ENCODE measurements around the gene HIPK2. TPM values are rescaled to one million over a fixed set of nuclear protein-coding genes. Genes with fewer than 3 reads are reported as not detected.
"Not testable (repeated sequence)": the region's sequence is repeated elsewhere in the genome, so short reads cannot be mapped to it uniquely, and the experiment has no call there.

Gene HIPK2
- total RNA-seq, 1 donor from 2014 or later, result 5.7 TPM

DNA sequence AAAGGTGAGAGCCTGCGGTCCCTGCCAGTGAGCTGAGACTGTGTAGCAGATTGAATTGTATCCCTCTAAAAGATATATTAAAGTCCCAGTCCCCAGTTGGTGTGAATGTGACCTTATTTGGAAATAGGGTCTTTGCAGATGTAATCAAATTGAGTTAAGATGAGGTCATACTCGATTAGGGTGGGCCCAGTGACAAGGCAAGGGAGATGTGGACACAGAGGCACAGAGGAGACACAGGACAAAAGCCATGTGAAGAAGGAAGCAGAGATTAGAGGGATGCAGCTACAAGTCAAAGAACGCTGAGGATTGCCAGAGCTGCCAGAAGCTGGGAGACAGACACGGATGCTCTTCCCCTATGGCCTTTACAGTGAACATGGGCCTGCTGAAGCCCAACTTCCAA is 150.0 kb downstream of the HIPK2 start:
- no peak overlapping the region for H3K27ac ChIP-seq (ENCODE audit: low read depth, low read length)
- H3K4me1 ChIP-seq (ENCODE audit: control insufficient read depth in 3 of 3, insufficient read depth in 3 of 3, low read length in 3 of 3), result no peaks in the 10 kb centered on the region
- H3K4me3 ChIP-seq (ENCODE audit: low read length in 3 of 3), result no peak overlapping the region
- no peaks in the 10 kb centered on the region for H3K27me3 ChIP-seq (ENCODE audit: control insufficient read depth in 3 of 3, insufficient read depth in 3 of 3, low read length in 3 of 3)
- peaks cover 34 to 46% (median 39%) of the 10 kb centered on the region in 3 donors for H3K36me3 ChIP-seq (ENCODE audit: control insufficient read depth in 3 of 3, insufficient read depth in 3 of 3, low read length in 3 of 3)
- H3K9ac ChIP-seq (ENCODE audit: low read depth in 1 of 3, low read length in 3 of 3), result no peak overlapping the region
- H3K9me3 ChIP-seq (ENCODE audit: control insufficient read depth in 3 of 3, low read length in 3 of 3), result no peaks in the 10 kb centered on the region

GRCh38 chr7:139626817-139627216 is 151.0 kb downstream of the HIPK2 start:
- no peak overlapping the region for H3K9ac ChIP-seq (ENCODE audit: low read depth in 1 of 3, low read length in 3 of 3)
- no peaks in the 10 kb centered on the region for H3K9me3 ChIP-seq (ENCODE audit: control insufficient read depth in 3 of 3, low read length in 3 of 3)
- H3K27me3 ChIP-seq (ENCODE audit: control insufficient read depth in 3 of 3, insufficient read depth in 3 of 3, low read length in 3 of 3), result no peaks in the 10 kb centered on the region
- H3K4me3 ChIP-seq (ENCODE audit: low read length in 3 of 3), result no peak overlapping the region
- no peak overlapping the region for H3K27ac ChIP-seq (ENCODE audit: low read depth, low read length)
- H3K4me1 ChIP-seq (ENCODE audit: control insufficient read depth in 3 of 3, insufficient read depth in 3 of 3, low read length in 3 of 3), result no peaks in the 10 kb centered on the region
- peaks cover 34 to 46% (median 39%) of the 10 kb centered on the region in 3 donors for H3K36me3 ChIP-seq (ENCODE audit: control insufficient read depth in 3 of 3, insufficient read depth in 3 of 3, low read length in 3 of 3)

- Histone ChIP-seq H3K36me3 (ENCODE audit: control insufficient read depth in 3 of 3, insufficient read depth in 3 of 3, low read length in 3 of 3) (peaks cover 24 to 38% (median 35%) of the 10 kb centered on the region in 3 donors), H3K4me3 (ENCODE audit: low read length in 3 of 3) (no peak overlapping the region), H3K4me1 (ENCODE audit: control insufficient read depth in 3 of 3, insufficient read depth in 3 of 3, low read length in 3 of 3) (no peaks in the 10 kb centered on the region), H3K9ac (ENCODE audit: low read depth in 1 of 3, low read length in 3 of 3) (no peak overlapping the region), H3K27me3 (ENCODE audit: control insufficient read depth in 3 of 3, insufficient read depth in 3 of 3, low read length in 3 of 3) (no peaks in the 10 kb centered on the region), H3K27ac (ENCODE audit: low read depth, low read length) (no peak overlapping the region), H3K9me3 (ENCODE audit: control insufficient read depth in 3 of 3, low read length in 3 of 3) (no peaks in the 10 kb centered on the region)
Observed at GRCh38 chr7:139623518-139623917, 154.3 kb downstream of the HIPK2 start.

DNA sequence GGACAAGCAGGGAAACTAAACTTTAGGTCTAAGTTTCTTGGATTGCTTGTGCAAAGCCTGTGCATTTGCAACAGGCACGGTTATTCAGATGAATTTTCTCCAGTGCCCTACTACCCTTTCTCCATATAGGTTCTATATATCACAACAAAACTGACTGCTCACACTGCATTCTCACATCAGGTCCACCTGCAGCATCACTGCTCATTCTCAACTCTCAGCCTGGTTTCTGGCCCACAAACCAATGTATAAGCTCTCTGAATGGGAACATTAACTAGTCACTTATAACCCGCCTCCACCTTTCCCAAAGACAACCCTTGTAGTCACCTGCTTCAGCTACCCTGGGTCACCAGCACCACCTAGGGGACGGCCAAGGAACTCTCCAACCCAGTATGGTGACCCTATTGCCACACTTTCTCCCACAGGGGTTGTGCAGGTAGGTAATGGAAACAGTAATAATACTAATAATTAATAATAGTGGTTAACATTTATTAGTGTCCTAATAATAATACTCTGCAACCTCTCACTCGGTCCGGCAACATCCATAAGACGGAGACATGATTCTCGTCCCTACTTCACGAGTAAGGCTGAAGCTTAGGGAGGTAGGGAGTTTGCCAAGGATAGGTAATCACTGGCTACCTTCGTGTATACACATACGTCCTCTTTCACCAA is 157.0 kb downstream of the HIPK2 start:
- peaks cover 27 to 41% (median 36%) of the 10 kb centered on the region in 3 donors for H3K36me3 ChIP-seq (ENCODE audit: control insufficient read depth in 3 of 3, insufficient read depth in 3 of 3, low read length in 3 of 3)
- H3K4me1 ChIP-seq (ENCODE audit: control insufficient read depth in 3 of 3, insufficient read depth in 3 of 3, low read length in 3 of 3), result no peaks in the 10 kb centered on the region
- no peak overlapping the region for H3K9ac ChIP-seq (ENCODE audit: low read depth in 1 of 3, low read length in 3 of 3)
- H3K4me3 ChIP-seq (ENCODE audit: low read length in 3 of 3), result no peak overlapping the region
- H3K27me3 ChIP-seq (ENCODE audit: control insufficient read depth in 3 of 3, insufficient read depth in 3 of 3, low read length in 3 of 3), result no peaks in the 10 kb centered on the region
- H3K9me3 ChIP-seq (ENCODE audit: control insufficient read depth in 3 of 3, low read length in 3 of 3), result no peaks in the 10 kb centered on the region
- H3K27ac ChIP-seq (ENCODE audit: low read depth, low read length), result no peak overlapping the region

- Histone ChIP-seq H3K27ac (ENCODE audit: low read depth, low read length) (no peak overlapping the region), H3K4me1 (ENCODE audit: control insufficient read depth in 3 of 3, insufficient read depth in 3 of 3, low read length in 3 of 3) (no peaks in the 10 kb centered on the region), H3K9ac (ENCODE audit: low read depth in 1 of 3, low read length in 3 of 3) (no peak overlapping the region), H3K9me3 (ENCODE audit: control insufficient read depth in 3 of 3, low read length in 3 of 3) (no peaks in the 10 kb centered on the region), H3K27me3 (ENCODE audit: control insufficient read depth in 3 of 3, insufficient read depth in 3 of 3, low read length in 3 of 3) (no peaks in the 10 kb centered on the region), H3K36me3 (ENCODE audit: control insufficient read depth in 3 of 3, insufficient read depth in 3 of 3, low read length in 3 of 3) (peaks cover 31 to 41% (median 38%) of the 10 kb centered on the region in 3 donors), H3K4me3 (ENCODE audit: low read length in 3 of 3) (no peak overlapping the region)
Observed at GRCh38 chr7:139619367-139619657, 158.5 kb downstream of the HIPK2 start.

DNA sequence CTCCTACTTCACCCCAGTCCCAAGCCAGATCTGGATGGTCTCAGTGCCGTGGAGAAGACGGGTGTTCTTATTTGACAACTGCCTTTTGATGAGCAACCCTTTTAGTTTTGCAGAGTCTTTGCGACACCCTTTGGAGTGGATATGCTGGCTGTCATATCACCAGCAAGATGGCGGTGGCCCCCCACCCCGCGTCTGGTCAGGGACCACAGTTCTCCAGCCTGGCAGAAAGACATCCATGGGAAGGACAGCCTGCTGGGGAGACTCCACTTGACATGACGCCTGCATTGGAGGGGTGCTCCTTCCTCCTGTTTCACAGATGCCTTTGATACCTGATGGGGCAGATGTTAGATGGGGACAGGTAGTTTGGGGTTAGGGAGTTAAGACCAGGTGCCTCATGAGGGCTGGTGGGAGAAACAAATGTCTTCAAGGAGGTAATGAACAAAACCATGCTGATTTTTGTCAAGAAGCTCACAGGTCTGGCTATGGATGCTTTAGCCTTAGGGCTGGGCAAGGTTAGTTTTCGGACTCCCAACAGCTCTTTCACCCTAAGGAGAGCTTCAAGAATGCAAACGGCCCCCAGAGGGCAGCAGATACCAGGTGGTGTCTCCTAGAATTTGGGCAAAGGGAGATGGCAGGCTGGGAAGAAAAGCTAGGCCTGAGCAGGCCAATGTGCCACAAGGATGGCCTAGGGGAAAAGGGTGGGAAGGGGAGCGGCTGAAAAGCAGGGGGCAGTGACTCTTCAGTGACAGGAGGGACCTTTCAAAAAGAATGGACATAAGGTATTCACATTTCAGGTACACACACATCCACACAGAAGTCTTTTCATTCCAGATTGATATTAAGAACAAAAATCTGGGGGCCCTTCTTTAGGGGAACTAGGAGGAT is 159.1 kb downstream of the HIPK2 start:
- Histone ChIP-seq H3K4me3 (ENCODE audit: low read length in 3 of 3) (no peak overlapping the region), H3K9ac (ENCODE audit: low read depth in 1 of 3, low read length in 3 of 3) (no peak overlapping the region), H3K27me3 (ENCODE audit: control insufficient read depth in 3 of 3, insufficient read depth in 3 of 3, low read length in 3 of 3) (no peaks in the 10 kb centered on the region), H3K36me3 (ENCODE audit: control insufficient read depth in 3 of 3, insufficient read depth in 3 of 3, low read length in 3 of 3) (peaks cover 36 to 46% (median 38%) of the 10 kb centered on the region in 3 donors), H3K4me1 (ENCODE audit: control insufficient read depth in 3 of 3, insufficient read depth in 3 of 3, low read length in 3 of 3) (no peaks in the 10 kb centered on the region), H3K9me3 (ENCODE audit: control insufficient read depth in 3 of 3, low read length in 3 of 3) (no peaks in the 10 kb centered on the region), H3K27ac (ENCODE audit: low read depth, low read length) (no peak overlapping the region)

DNA sequence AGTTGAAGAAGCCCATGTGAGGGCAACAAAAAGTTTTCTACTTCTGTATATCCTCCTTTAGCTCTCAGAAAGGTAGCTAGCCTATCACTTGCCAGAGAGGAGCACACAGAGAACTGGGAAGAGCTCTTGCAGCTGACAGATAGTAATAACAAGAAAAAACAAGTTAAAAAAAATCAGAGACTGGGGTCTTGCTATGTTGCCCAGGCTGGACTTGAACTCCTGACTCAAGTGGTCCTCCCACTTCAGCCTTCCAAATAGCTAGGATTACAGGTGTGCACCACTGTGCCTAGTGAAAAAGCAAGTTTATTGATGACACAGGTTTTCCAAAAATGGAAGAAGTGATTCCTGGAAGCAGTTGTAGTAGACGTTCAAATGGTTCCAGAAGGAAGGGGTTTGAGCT is 160.7 kb downstream of the HIPK2 start:
- H3K9me3 ChIP-seq (ENCODE audit: control insufficient read depth in 3 of 3, low read length in 3 of 3), result no peaks in the 10 kb centered on the region
- H3K27ac ChIP-seq (ENCODE audit: low read depth, low read length), result no peak overlapping the region
- H3K36me3 ChIP-seq (ENCODE audit: control insufficient read depth in 3 of 3, insufficient read depth in 3 of 3, low read length in 3 of 3), result peaks cover 48 to 62% (median 54%) of the 10 kb centered on the region in 3 donors
- H3K27me3 ChIP-seq (ENCODE audit: control insufficient read depth in 3 of 3, insufficient read depth in 3 of 3, low read length in 3 of 3), result no peaks in the 10 kb centered on the region
- H3K4me3 ChIP-seq (ENCODE audit: low read length in 3 of 3), result no peak overlapping the region
- H3K9ac ChIP-seq (ENCODE audit: low read depth in 1 of 3, low read length in 3 of 3), result no peak overlapping the region
- no peaks in the 10 kb centered on the region for H3K4me1 ChIP-seq (ENCODE audit: control insufficient read depth in 3 of 3, insufficient read depth in 3 of 3, low read length in 3 of 3)

GRCh38 chr7:139614886-139615285 is 162.9 kb downstream of the HIPK2 start:
- no peak overlapping the region for H3K9ac ChIP-seq (ENCODE audit: low read depth in 1 of 3, low read length in 3 of 3)
- no peaks in the 10 kb centered on the region for H3K27me3 ChIP-seq (ENCODE audit: control insufficient read depth in 3 of 3, insufficient read depth in 3 of 3, low read length in 3 of 3)
- H3K9me3 ChIP-seq (ENCODE audit: control insufficient read depth in 3 of 3, low read length in 3 of 3), result no peaks in the 10 kb centered on the region
- H3K4me3 ChIP-seq (ENCODE audit: low read length in 3 of 3), result no peak overlapping the region
- no peaks in the 10 kb centered on the region for H3K4me1 ChIP-seq (ENCODE audit: control insufficient read depth in 3 of 3, insufficient read depth in 3 of 3, low read length in 3 of 3)
- no peak overlapping the region for H3K27ac ChIP-seq (ENCODE audit: low read depth, low read length)
- H3K36me3 ChIP-seq (ENCODE audit: control insufficient read depth in 3 of 3, insufficient read depth in 3 of 3, low read length in 3 of 3), result peaks cover 45 to 62% (median 52%) of the 10 kb centered on the region in 3 donors

DNA sequence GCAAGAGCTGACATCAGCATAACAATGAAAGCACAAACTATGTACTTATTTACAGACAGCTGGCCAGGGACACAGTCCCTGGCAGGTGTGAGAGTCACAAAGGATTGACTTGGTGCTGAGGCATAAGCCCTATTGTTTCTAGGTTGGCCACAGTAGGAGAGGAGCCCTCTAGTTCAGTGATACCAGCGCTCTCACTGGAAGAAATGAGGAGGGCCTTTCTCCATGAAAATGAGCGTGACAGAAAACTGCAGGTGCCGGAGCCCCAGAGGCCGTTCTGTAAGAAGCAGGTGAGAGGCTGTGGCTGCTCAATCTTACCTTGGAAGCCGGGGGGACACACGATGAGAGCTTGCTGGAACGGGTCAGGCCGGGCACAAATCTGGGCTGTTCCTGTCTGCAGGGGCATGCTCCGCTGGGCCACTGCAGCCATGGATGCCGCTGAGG is 163.8 kb downstream of the HIPK2 start:
- Histone ChIP-seq H3K4me1 (ENCODE audit: control insufficient read depth in 3 of 3, insufficient read depth in 3 of 3, low read length in 3 of 3) (no peaks in the 10 kb centered on the region), H3K9me3 (ENCODE audit: control insufficient read depth in 3 of 3, low read length in 3 of 3) (no peaks in the 10 kb centered on the region), H3K4me3 (ENCODE audit: low read length in 3 of 3) (no peak overlapping the region), H3K27me3 (ENCODE audit: control insufficient read depth in 3 of 3, insufficient read depth in 3 of 3, low read length in 3 of 3) (no peaks in the 10 kb centered on the region), H3K27ac (ENCODE audit: low read depth, low read length) (no peak overlapping the region), H3K36me3 (ENCODE audit: control insufficient read depth in 3 of 3, insufficient read depth in 3 of 3, low read length in 3 of 3) (peaks cover 45 to 64% (median 47%) of the 10 kb centered on the region in 3 donors), H3K9ac (ENCODE audit: low read depth in 1 of 3, low read length in 3 of 3) (no peak overlapping the region)

GRCh38 chr7:139611556-139611955 is 166.2 kb downstream of the HIPK2 start:
- not testable (repeated sequence) for H3K9ac ChIP-seq (ENCODE audit: low read depth in 1 of 3, low read length in 3 of 3); H3K27ac ChIP-seq (ENCODE audit: low read depth, low read length); H3K4me3 ChIP-seq (ENCODE audit: low read length in 3 of 3); H3K9me3 ChIP-seq (ENCODE audit: control insufficient read depth in 3 of 3, low read length in 3 of 3); H3K4me1 ChIP-seq (ENCODE audit: control insufficient read depth in 3 of 3, insufficient read depth in 3 of 3, low read length in 3 of 3); H3K27me3 ChIP-seq (ENCODE audit: control insufficient read depth in 3 of 3, insufficient read depth in 3 of 3, low read length in 3 of 3)
- peaks cover 35 to 53% (median 41%) of the 10 kb centered on the region in 3 donors for H3K36me3 ChIP-seq (ENCODE audit: control insufficient read depth in 3 of 3, insufficient read depth in 3 of 3, low read length in 3 of 3)

Measured in skeletal muscle tissue (tissue), 4 donors.